Measurements from ENCODE around the gene RNF220. TPM values are rescaled to one million over a fixed set of nuclear protein-coding genes. Genes with fewer than 3 reads are reported as not detected.

Gene RNF220
- total and polyA plus RNA-seq, 2 of the 13 experiments (the other 11 are each of a cell fraction or from before 2014, with no cell fraction given) = 48.2 to 72.1 TPM

- TF ChIP-seq, protein P1, sequence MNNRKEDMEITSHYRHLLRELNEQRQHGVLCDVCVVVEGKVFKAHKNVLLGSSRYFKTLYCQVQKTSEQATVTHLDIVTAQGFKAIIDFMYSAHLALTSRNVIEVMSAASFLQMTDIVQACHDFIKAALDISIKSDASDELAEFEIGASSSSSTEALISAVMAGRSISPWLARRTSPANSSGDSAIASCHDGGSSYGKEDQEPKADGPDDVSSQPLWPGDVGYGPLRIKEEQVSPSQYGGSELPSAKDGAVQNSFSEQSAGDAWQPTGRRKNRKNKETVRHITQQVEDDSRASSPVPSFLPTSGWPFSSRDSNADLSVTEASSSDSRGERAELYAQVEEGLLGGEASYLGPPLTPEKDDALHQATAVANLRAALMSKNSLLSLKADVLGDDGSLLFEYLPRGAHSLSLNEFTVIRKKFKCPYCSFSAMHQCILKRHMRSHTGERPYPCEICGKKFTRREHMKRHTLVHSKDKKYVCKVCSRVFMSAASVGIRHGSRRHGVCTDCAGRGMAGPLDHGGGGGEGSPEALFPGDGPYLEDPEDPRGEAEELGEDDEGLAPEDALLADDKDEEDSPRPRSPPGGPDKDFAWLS (CRISPR knock-in tag; IDR thresholded peaks at IDR 0.05; ENCODE audit: borderline replicate concordance) = no peak
- no peak for TF ChIP-seq ADNP (CRISPR knock-in tag; IDR thresholded peaks at IDR 0.05)
- no peak for TF ChIP-seq SIX4 (CRISPR knock-in tag; IDR thresholded peaks at IDR 0.05)
Measured at GRCh38 chr1:44514673-44515072, 109.6 kb downstream of the RNF220 start (continued).

DNA sequence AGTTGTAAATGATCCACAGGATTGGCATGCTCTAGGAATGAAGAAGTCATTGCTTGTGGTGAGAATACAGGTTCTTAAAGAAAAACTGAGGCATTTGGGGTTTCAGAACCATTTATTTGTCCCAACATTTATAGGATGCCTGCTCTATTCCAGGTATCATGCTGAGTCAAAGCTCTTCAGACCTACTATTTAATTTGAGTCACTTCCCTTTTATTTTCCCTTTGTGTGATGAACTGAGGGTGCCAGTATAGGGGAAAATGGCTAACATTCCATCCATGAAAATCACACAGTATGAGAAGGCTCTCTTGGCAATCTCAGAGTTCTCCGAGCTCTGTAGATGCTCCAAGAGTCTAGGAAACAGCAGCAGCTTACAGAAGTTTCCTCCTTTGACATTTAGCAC, 110.4 kb downstream of the RNF220 start:
- in situ Hi-C loops (cut with HindIII; ENCODE audit: extremely low pct_ligation_motif_present, low pct_unique_long_range_greater_than_20kb) = no loop called here
- 94% methylated on average over 1 of the region's 1 CpG for WGBS (ENCODE audit: low lambda C conversion rate)
- Histone ChIP-seq H3K36me3 (replicated peaks in 1 of 2; ENCODE audit: control insufficient read depth in 1 of 2, insufficient read depth in 2 of 2, low read length in 2 of 2) (peaks cover 0 to 3% of the 10 kb centered on the region in 2 experiments; a peak in 1 of 5 replicates), H3K79me2 (ENCODE audit: insufficient read depth, low read length) (no peaks in the 10 kb centered on the region), H3K4me3 (replicated peaks in 1 of 3; ENCODE audit: insufficient read depth in 1 of 3, low read depth in 2 of 3, low read length in 3 of 3) (no peak overlapping the region), H3K9ac (ENCODE audit: insufficient read depth, low read depth, low read length) (no peak overlapping the region), H3K27me3 (ENCODE audit: control insufficient read depth in 1 of 2, insufficient read depth in 2 of 2, low read length in 2 of 2) (no peaks in the 10 kb centered on the region; a peak in 1 of 5 replicates), H2AFZ (ENCODE audit: low read length) (no peak overlapping the region), H3K4me2 (ENCODE audit: low read depth, low read length) (no peak overlapping the region), H3K9me3 (ENCODE audit: low read length) (no peaks in the 10 kb centered on the region), H4K20me1 (ENCODE audit: insufficient read depth, low read length) (no peaks in the 10 kb centered on the region), H3K4me1 (ENCODE audit: insufficient read depth, low read length) (peaks cover 23% of the 10 kb centered on the region), H3K27ac (ENCODE audit: extremely low read length, insufficient read depth, low read length) (no peak overlapping the region)
- ATAC-seq = no peak
- ChIA-PET CTCF (ENCODE audit: low intra/inter-chr PET ratio, low total read pairs) (no interaction called here), POLR2A (no interaction called here)
- no peak for FAIRE-seq
- DNase-seq (ENCODE audit: low spot score) = no peak
- intact Hi-C loops (cut with micrococcal nuclease; ENCODE audit: unreplicated experiment) = loop anchor here (10.0 kb wide), 1 partner anchor 331 kb away; no protein-coding TSS in a partner anchor
- no TSS peak for BruUV-seq (replicated peaks)
- TF ChIP-seq NRL (CRISPR knock-in tag; IDR thresholded peaks at IDR 0.05; ENCODE audit: borderline replicate concordance) = no peak
- TF ChIP-seq, protein P2, sequence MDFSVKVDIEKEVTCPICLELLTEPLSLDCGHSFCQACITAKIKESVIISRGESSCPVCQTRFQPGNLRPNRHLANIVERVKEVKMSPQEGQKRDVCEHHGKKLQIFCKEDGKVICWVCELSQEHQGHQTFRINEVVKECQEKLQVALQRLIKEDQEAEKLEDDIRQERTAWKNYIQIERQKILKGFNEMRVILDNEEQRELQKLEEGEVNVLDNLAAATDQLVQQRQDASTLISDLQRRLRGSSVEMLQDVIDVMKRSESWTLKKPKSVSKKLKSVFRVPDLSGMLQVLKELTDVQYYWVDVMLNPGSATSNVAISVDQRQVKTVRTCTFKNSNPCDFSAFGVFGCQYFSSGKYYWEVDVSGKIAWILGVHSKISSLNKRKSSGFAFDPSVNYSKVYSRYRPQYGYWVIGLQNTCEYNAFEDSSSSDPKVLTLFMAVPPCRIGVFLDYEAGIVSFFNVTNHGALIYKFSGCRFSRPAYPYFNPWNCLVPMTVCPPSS (IDR thresholded peaks at IDR 0.05) = no peak
- no peak for TF ChIP-seq ARID5B (CRISPR knock-in tag; IDR thresholded peaks at IDR 0.05)
- TF ChIP-seq, protein P3, sequence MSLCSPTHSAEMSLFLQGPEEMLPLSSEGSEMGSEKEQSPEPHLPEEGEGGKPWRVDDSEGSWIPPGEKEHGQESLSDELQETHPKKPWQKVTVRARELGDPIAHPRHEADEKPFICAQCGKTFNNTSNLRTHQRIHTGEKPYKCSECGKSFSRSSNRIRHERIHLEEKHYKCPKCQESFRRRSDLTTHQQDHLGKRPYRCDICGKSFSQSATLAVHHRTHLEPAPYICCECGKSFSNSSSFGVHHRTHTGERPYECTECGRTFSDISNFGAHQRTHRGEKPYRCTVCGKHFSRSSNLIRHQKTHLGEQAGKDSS (CRISPR knock-in tag; IDR thresholded peaks at IDR 0.05; ENCODE audit: borderline replicate concordance, low read depth) = no peak
- no peak for TF ChIP-seq ZNF547 (CRISPR knock-in tag; IDR thresholded peaks at IDR 0.05)
- TF ChIP-seq ZNF782 (CRISPR knock-in tag; IDR thresholded peaks at IDR 0.05; ENCODE audit: borderline replicate concordance) = no peak
- no peak for TF ChIP-seq ZNF124 (CRISPR knock-in tag; IDR thresholded peaks at IDR 0.05)
- TF ChIP-seq, protein P4, sequence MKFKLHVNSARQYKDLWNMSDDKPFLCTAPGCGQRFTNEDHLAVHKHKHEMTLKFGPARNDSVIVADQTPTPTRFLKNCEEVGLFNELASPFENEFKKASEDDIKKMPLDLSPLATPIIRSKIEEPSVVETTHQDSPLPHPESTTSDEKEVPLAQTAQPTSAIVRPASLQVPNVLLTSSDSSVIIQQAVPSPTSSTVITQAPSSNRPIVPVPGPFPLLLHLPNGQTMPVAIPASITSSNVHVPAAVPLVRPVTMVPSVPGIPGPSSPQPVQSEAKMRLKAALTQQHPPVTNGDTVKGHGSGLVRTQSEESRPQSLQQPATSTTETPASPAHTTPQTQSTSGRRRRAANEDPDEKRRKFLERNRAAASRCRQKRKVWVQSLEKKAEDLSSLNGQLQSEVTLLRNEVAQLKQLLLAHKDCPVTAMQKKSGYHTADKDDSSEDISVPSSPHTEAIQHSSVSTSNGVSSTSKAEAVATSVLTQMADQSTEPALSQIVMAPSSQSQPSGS (CRISPR knock-in tag; IDR thresholded peaks at IDR 0.05) = no peak
